GM12872 (cell line): ENCODE results near the gene ATP8B4.

Experiments used
- CTCF ChIP-seq: IDR thresholded peaks from 3 replicates; pipeline ENCODE4 v1.5.1; 2011; ENCODE audit warnings: low read depth, mild to moderate bottlenecking, low read length, moderate library complexity; ENCODE audit not compliant: insufficient read depth

ATP8B4 gene

GRCh38 chr15:50003786-50004334 is 115.2 kb downstream of the ATP8B4 start:
- TF ChIP-seq CTCF = peak; percentile 88

DNA sequence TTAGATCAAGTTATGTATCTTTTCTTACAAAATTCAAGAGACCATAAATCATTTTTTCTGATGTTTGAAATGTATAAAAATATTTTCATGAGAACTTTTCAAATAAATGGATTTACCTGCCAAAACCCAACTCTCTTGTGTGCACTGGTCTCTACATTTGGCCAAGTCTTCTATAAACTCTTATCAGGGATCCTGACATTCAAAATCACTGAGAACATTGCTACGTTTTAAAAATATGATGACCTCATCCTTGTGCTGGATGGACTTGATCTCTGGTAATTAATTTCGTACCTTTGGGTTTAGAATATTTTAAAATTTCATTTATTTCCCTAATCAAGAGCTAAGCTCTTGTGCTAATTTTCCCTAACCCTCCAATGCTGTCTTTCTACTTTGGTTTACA is 127.4 kb downstream of the ATP8B4 start:
- no peak for TF ChIP-seq CTCF

DNA sequence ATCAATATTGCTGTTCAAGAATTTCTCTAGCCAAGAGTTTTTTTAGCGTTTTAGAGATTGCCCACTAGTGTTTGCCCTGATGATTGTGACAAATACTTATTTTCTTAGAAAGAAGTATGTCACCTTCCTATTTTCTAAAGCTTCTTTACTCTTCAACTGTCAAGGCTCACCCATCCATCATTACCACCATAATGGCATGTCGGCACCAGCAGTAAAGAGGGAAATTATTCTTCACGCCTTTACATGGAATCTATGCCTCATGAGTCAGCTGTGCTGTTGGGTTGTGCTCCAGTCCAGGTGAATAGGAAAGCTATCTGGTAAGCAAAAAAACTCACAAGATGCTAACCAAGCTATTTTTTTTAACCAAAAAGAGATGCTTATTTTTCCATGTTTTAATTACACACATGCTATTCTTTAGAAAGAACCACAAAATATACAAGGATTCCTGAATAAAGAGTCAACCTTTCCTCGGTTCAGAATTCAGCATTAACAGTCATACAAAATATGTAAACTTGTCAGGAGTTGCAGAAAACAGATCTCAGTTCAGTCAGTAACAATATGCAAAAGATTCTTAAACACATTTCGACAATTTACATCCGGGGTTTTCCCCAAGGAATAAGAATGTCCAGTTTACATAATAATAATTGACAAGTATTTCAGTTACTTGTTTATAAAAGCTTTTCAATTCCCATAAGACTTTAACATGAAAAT is 128.0 kb downstream of the ATP8B4 start:
- TF ChIP-seq CTCF = no peak

- no peak for TF ChIP-seq CTCF
These were observed 129.5 kb downstream of the ATP8B4 start for GRCh38 chr15:49989498-49989897.

- TF ChIP-seq CTCF = no peak
These were observed 130.3 kb downstream of the ATP8B4 start for GRCh38 chr15:49988766-49989165.

GRCh38 chr15:49987896-49988295 is 131.1 kb downstream of the ATP8B4 start:
- no peak for TF ChIP-seq CTCF

- no peak for TF ChIP-seq CTCF
These were observed 131.7 kb downstream of the ATP8B4 start for GRCh38 chr15:49987198-49987785.
